GM19193 (cell line): ENCODE data around the gene ZNRF4.

Source experiments
- POLR2A ChIP-seq: IDR thresholded peaks from 4 replicates; pipeline ENCODE4 v1.6.1; 2011; ENCODE audit not compliant: insufficient read depth, insufficient read length; ENCODE audit errors: extremely low read depth

The ZNRF4 gene

GRCh38 chr19:5481957-5482356, 26.7 kb downstream of the ZNRF4 start:
- TF ChIP-seq POLR2A: no peak

GRCh38 chr19:5484398-5485285, 29.4 kb downstream of the ZNRF4 start:
- no peak for TF ChIP-seq POLR2A

GRCh38 chr19:5485286-5485636, 30.0 kb downstream of the ZNRF4 start:
- no peak for TF ChIP-seq POLR2A

GRCh38 chr19:5487222-5487621, 32.0 kb downstream of the ZNRF4 start:
- no peak for TF ChIP-seq POLR2A

- TF ChIP-seq POLR2A: no peak
Measured at GRCh38 chr19:5489551-5489950, 34.3 kb downstream of the ZNRF4 start.

- TF ChIP-seq POLR2A: no peak
Measured at GRCh38 chr19:5491565-5491964, 36.3 kb downstream of the ZNRF4 start.

GRCh38 chr19:5492281-5492634, 37.0 kb downstream of the ZNRF4 start:
- TF ChIP-seq POLR2A: no peak

GRCh38 chr19:5492635-5493409, 37.6 kb downstream of the ZNRF4 start:
- TF ChIP-seq POLR2A: no peak

- no peak for TF ChIP-seq POLR2A
Measured at GRCh38 chr19:5494773-5495172, 39.6 kb downstream of the ZNRF4 start.

- TF ChIP-seq POLR2A: no peak
Measured at GRCh38 chr19:5495792-5496191, 40.6 kb downstream of the ZNRF4 start.

- no peak for TF ChIP-seq POLR2A
Measured at GRCh38 chr19:5497297-5497696, 42.1 kb downstream of the ZNRF4 start.

- TF ChIP-seq POLR2A: no peak
Measured at GRCh38 chr19:5498830-5499550, 43.8 kb downstream of the ZNRF4 start.

GRCh38 chr19:5501907-5502306, 46.7 kb downstream of the ZNRF4 start:
- TF ChIP-seq POLR2A: no peak

- TF ChIP-seq POLR2A: no peak
Measured at GRCh38 chr19:5503598-5503997, 48.4 kb downstream of the ZNRF4 start.

- TF ChIP-seq POLR2A: no peak
Measured at GRCh38 chr19:5504114-5504513, 48.9 kb downstream of the ZNRF4 start.
